ENCODE measurements around the gene NOP58. TPM values are rescaled to one million over a fixed set of nuclear protein-coding genes. Genes with fewer than 3 reads are reported as not detected.

NOP58 gene
- polyA plus RNA-seq, 5 donors, result 91.6 to 120 (median 112) TPM

Other genes starting within 250 kb of the NOP58 start
- gene FZD7, start 231.9 kb upstream of the NOP58 start, polyA plus RNA-seq (ENCODE audit: insufficient read depth in 1 of 5, insufficient read length in 5 of 5, low replicate concordance in 1 of 5), result 10 to 100 TPM; 32.4 to 45.1 (median 35.7) TPM
- 1 to 10 TPM in 4 of 5 donors, under 1 TPM in 1; 0.46 to 2.7 (median 1.5) TPM for gene KIAA2012, start 192.5 kb upstream of the NOP58 start, polyA plus RNA-seq (ENCODE audit: insufficient read depth in 1 of 5, insufficient read length in 5 of 5, low replicate concordance in 1 of 5)
- gene SUMO1, start 27.2 kb upstream of the NOP58 start, polyA plus RNA-seq (ENCODE audit: insufficient read depth in 1 of 5, insufficient read length in 5 of 5, low replicate concordance in 1 of 5), result 100 to 1,000 TPM; 140 to 198 (median 172) TPM
- gene BMPR2, start 110.6 kb downstream of the NOP58 start, polyA plus RNA-seq (ENCODE audit: insufficient read depth in 1 of 5, insufficient read length in 5 of 5, low replicate concordance in 1 of 5), result 10 to 100 TPM; 45.2 to 84.9 (median 74.7) TPM

All from right lung (tissue), 5 donors.